HG02571 (cell line): Measurements from ENCODE around the gene DDHD1.

ENCODE experiments used
- ATAC-seq: cut with Tn5 transposase; IDR thresholded peaks from one replicate; pipeline ENCODE4 v1.9.1; 2021; ENCODE audit warnings: mild to moderate bottlenecking, moderate library complexity; ENCODE audit not compliant: unreplicated experiment

DDHD1 gene

GRCh38 chr14:53035336-53036210, 117.5 kb downstream of the DDHD1 start:
- no peak for ATAC-seq

DNA sequence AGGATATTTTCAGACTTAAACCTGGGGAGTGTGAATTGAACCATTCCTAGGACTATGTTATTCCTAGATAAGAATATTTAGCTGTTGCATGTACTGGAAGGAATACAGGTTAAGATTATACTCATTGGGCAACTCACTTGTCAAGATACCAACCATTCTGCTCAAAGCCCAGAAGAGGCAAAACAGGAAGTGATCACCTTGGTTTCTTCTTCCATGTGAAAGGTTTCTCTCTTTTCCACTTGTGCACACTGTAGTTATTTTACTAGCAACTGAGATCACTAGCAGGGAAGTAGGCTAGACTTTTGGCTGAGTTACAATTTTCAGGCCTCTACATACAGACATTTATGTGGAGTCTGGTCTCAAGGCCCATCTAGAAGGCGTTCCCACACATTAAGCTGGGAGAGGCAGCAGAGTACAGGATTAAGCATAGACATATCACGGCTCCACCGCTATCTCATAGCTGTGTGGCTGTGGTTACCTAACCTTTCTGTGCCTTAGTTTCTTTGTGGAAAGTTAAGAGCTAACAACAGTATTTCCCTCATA, 118.4 kb downstream of the DDHD1 start:
- ATAC-seq = no peak

DNA sequence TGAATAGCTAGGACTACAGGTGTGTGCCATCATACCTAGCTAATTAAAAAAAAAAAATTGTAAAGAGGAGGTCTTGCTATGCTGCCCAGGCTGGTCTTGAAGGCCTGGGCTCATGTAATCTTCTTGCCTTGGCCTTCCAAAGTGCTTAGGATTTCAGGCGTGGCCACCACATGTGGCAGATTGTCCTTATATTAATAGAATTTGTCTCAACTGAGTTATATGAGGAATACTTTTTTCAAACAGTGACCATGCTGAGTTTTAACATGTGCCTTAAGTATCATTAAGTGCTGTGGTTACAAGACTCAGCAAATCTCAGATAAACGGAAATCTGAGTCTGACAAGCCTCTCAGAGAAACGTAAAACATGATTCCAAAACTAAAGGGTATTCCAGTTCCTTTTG, 119.1 kb downstream of the DDHD1 start:
- ATAC-seq = no peak

GRCh38 chr14:53032838-53033390, 120.2 kb downstream of the DDHD1 start:
- no peak for ATAC-seq

DNA sequence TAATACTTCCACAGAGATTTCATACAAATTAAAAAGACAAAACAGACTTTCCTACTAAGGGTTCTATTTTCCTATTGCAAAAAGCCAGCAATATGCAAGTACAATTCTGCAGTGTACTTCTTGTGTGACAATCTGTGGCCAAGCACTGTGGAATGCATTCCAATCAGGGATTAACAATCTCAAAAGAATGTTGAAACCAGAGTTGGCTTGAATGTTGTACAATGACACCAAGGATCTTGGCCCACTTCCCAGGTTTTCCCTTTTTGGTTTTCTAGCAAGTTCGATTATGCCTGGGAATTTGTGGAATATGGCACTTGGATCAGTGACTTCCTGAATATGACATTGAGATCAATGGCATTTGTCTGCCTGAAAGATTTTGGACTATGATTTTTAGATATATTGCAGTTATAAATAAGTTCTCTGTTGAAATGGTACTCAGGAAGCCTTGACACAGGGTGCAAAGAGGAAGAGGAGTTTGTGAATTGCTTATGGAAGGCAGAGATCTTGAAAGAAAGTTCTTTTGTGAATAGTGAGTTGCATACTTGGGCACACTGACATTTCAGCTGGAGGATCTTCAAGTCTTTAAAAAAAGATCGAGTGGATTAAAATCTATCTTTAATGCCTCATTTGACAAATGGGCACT, 120.8 kb downstream of the DDHD1 start:
- no peak for ATAC-seq

GRCh38 chr14:53027562-53027961, 125.6 kb downstream of the DDHD1 start:
- no peak for ATAC-seq

DNA sequence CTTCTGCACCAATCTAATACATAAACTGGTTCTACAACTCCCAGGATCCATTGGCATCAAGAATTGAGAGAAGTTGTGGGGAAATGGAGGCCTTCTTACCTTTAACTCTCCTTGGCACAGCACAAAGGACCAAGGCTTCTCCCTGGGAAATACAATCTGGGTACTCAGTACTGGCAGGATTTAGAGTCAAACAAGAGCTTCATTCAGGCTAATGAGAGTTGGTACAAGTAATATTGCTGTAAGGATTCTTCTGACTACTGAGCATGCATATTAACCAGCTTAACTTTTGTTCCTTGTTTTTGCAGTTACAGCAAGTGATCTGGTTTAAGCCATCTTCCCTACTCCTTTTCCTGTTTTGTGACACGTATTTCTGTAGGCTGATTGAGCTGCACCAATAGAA, 126.1 kb downstream of the DDHD1 start:
- ATAC-seq = no peak

GRCh38 chr14:53023325-53023724, 129.8 kb downstream of the DDHD1 start:
- ATAC-seq = no peak

DNA sequence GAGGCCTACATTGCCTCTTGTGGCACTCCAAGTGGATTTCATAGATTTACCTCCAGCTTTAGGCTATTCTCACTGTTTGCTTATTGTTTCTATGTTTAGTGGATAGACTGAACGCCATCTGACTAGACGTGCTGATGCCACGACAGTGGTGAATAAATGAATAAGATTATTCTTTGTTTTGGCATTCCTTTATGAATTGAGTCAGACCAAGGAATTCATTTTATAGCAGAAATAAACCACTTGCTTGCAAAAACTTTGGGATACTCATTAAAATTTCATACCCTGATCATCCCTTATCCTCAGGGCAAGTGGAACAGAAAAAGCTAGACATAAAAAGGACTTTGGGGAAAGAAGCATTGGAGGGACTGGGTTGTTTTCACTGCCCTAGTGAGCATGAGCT, 130.5 kb downstream of the DDHD1 start:
- ATAC-seq = no peak

- no peak for ATAC-seq
Measured at GRCh38 chr14:53020193-53020932, 132.8 kb downstream of the DDHD1 start.

DNA sequence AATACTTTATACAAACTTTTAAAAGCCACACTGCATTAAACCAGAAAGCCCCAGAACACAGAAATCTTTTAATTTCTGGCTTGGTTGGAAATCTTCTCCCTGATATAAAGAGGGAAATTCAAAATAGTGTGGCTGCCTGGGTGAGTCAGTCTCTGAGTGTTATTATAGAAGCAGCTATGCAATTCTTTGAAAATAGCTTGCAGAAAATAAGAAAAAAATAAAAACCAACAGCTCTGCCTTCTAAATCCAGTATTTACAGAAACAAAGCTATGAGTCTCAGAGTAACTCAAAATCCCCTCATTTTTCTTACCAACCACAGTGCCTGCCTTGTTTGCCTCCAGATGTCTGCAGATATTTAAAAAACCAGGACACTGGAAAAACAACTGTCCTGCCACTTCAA, 133.7 kb downstream of the DDHD1 start:
- ATAC-seq = no peak

GRCh38 chr14:53017837-53018236, 135.3 kb downstream of the DDHD1 start:
- no peak for ATAC-seq

DNA sequence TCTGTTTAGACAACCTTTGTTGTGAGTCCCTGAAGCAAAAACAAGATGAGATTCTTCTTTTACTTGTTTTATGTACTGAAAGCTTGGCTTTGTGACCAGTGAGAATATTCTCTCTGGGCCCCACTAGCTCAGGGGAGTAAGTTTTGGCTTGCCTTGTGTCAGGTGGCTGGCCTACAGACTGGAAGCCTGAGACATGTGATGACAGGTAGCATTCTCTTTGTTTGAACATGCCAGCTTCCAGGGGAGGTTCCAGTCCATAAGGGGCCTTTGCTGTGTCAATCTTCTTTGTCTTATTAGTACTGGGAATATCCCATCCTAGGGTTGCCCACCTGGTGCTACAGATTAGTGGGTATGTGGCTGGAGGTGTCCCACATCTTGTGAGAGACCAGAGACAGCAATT, 136.2 kb downstream of the DDHD1 start:
- ATAC-seq = no peak

DNA sequence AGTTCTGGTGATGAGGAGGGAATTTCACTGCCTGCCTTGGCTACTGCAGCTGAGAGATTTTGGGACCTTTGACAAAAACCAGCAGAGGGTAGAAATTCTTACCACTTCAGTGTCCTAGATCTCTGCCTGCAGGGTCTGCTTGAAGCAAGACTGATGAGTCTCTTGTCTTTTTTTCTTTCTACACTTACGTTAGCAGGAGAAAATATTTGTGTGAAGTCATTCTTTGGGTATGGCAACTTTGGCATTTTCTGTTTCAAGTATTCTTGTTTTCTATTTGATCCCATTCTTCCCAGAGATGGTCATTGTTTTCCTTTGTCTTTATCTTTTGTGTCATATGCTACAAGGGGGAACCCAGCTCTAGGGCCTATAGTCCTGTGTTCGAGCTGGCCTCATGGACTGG, 136.6 kb downstream of the DDHD1 start:
- ATAC-seq = no peak

DNA sequence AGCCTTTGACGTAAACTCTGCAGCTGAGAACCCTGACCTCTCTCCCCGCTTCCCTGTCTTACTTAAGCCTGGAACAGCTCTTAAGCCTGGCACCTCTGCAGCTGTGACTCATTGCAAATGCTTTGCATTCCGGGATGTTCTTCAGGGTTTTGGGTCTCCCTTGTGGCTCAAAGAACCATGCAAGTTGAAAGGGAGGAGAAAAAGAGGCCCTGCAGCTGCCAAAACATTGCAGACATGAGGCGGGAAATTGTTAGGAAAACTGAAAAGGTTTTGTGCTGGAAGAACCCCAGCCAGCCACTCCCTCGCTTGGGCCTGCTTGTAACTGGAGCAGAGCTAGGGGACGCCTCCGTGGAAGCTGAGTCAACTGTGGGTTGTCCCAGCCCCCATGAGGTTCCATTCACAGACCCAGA, 142.1 kb downstream of the DDHD1 start:
- ATAC-seq = no peak

GRCh38 chr14:53010193-53011040, 142.7 kb downstream of the DDHD1 start:
- ATAC-seq = no peak

GRCh38 chr14:53006931-53007562, 146.1 kb downstream of the DDHD1 start:
- ATAC-seq = no peak

GRCh38 chr14:53004976-53005375, 148.1 kb downstream of the DDHD1 start:
- ATAC-seq = no peak

GRCh38 chr14:53003776-53004175, 149.3 kb downstream of the DDHD1 start:
- no peak for ATAC-seq

DNA sequence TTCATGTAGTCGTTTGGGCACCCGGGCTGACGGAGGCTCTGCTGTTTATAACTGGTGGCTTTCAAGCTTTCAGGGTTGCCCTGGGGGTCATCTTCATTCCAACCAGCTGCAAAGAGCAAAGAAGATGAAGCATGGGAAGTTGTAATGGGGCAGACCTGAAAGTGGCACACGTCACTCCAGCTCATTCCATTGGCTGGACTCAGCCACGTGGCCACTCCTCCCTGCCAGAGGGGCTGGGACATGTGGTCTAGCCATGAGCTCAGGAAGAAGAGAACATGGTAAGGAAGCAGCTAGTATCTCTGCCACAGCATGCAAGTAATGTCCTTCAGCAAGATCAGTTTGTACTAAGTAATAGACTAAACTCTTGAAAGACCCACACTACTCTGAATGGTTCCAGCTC, 150.5 kb downstream of the DDHD1 start:
- no peak for ATAC-seq
